ENCODE results near the gene SIVA1. TPM values are rescaled to one million over a fixed set of nuclear protein-coding genes. Genes with fewer than 3 reads are reported as not detected.

The SIVA1 gene
- total and polyA plus RNA-seq, 2 donors (not counting 1 experiment from before 2014, with no cell fraction given): 50.7 to 123 TPM

DNA sequence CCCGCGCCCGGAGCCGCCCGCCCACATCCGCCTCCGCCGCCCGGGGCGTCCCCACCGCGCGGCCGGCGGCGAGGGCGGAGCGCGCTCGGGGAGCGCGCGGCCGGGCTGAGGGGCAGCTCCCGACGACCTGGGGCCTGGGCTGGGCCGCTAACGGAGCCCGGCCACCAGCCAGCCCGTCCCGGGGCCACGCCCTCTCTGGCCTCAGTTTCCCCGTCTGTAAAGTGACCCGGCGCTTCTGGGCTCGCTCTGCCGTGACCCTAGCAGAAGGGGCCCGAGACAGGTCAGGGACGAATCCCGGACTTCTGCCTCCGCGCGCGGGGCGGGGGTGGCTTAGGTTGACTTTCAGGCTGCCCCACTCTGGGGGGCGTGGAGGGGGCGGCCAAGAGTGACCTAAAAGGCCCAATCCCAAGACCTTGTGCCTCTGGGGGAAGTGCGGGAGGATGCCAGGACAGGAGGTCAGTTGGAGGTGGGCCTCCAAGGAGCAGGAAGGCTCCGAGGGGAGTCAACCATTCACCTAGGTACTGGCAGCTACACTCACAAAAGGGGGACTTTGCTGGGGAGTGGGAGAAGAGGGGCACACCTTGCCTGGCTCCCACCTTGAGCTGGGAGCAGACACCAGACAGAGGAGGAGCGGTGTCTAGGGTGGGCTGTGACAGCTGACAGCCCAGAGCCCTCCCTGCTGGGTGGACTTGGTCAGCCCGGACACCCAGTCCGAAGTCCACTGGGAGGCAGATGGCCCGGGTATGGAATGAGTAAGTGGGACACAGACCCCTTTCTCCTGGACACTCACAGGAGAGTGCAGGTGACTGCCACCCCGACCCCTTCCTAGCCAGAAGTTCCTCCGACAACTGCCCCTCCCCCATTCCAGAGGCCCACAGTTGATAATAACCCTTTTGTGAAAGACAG lies 43.1 kb downstream of the SIVA1 start:
- peaks cover 40% of the 10 kb centered on the region for H4K20me1 ChIP-seq (ENCODE audit: control insufficient read depth, insufficient read depth, low read length, poor library complexity, severe bottlenecking)
- Mint-ChIP-seq H3K27ac (peak overlapping the region; percentile 86), H3K4me3 (peak overlapping the region; percentile 79), H3K4me1 (peaks cover 51% of the 10 kb centered on the region), H3K27me3 (no peaks in the 10 kb centered on the region), H3K9me3 (ENCODE audit: insufficient read depth) (no peaks in the 10 kb centered on the region)
- intact Hi-C loops (cut with micrococcal nuclease): loop anchor here (1.0 to 2.0 kb wide), 2 partner anchors 31 to 43 kb away; partner anchors contain the start of gene SIVA1
- H3K79me2 ChIP-seq (ENCODE audit: control insufficient read depth, insufficient read depth, low read length): peaks cover 40% of the 10 kb centered on the region
- H3K4me1 ChIP-seq (ENCODE audit: control insufficient read depth in 2 of 2, insufficient read depth in 2 of 2, low read length in 2 of 2): peaks cover 26 to 47% of the 10 kb centered on the region in 2 donors
- peaks cover 0 to 12% of the 10 kb centered on the region in 2 experiments for H3K36me3 ChIP-seq (replicated peaks in 1 of 2; ENCODE audit: control extremely low read depth in 1 of 2, control insufficient read depth in 1 of 2, extremely low read depth in 1 of 2, insufficient read depth in 2 of 2, low read length in 1 of 2)
- H3K9me3 ChIP-seq (ENCODE audit: control extremely low read depth in 1 of 3, control insufficient read depth in 2 of 3, insufficient read depth in 1 of 3, low read length in 2 of 3): no peaks in the 10 kb centered on the region
- H3K9ac ChIP-seq (ENCODE audit: low read length): peak overlapping the region; percentile 67
- TF ChIP-seq, protein P1, sequence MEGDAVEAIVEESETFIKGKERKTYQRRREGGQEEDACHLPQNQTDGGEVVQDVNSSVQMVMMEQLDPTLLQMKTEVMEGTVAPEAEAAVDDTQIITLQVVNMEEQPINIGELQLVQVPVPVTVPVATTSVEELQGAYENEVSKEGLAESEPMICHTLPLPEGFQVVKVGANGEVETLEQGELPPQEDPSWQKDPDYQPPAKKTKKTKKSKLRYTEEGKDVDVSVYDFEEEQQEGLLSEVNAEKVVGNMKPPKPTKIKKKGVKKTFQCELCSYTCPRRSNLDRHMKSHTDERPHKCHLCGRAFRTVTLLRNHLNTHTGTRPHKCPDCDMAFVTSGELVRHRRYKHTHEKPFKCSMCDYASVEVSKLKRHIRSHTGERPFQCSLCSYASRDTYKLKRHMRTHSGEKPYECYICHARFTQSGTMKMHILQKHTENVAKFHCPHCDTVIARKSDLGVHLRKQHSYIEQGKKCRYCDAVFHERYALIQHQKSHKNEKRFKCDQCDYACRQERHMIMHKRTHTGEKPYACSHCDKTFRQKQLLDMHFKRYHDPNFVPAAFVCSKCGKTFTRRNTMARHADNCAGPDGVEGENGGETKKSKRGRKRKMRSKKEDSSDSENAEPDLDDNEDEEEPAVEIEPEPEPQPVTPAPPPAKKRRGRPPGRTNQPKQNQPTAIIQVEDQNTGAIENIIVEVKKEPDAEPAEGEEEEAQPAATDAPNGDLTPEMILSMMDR (IDR thresholded peaks at IDR 0.05): no peak
- no peak for TF ChIP-seq EZH2 (IDR thresholded peaks at IDR 0.05; ENCODE audit: borderline replicate concordance, insufficient read depth, low read depth, low read length, poor library complexity, severe bottlenecking)
- POLR2A ChIA-PET: interaction anchor here (0.5 kb wide), 1 partner anchor 249 kb away, joined by 6 read pairs; no protein-coding TSS in a partner anchor
- H3K27ac ChIP-seq (ENCODE audit: low read length in 2 of 2): peak overlapping the region; percentile 76 to 81
- DNase-seq: peak; percentile 77
- H3K4me2 ChIP-seq (replicated peaks; ENCODE audit: low read depth, low read length, poor library complexity, severe bottlenecking): peak overlapping the region; percentile 95
- CTCF ChIA-PET: interaction anchor here (1.3 to 1.5 kb wide), 2 partner anchors 18 to 30 kb away, joined by 3 to 4 read pairs; no protein-coding TSS in a partner anchor
- peak; percentile 50 for ATAC-seq (ENCODE audit: low read depth)
- 5% methylated on average over 48 of the region's 55 CpGs for WGBS (ENCODE audit: insufficient coverage)
- H3K4me3 ChIP-seq (ENCODE audit: control extremely low read depth in 1 of 5, extremely low read depth in 1 of 5, insufficient read depth in 1 of 5, low read depth in 2 of 5, low read length in 4 of 5): peak overlapping the region in 4 of 5 experiments; percentile 45 to 59 (median 56)
- H2AFZ ChIP-seq (ENCODE audit: insufficient read depth, low read depth, low read length, poor library complexity, severe bottlenecking): peak overlapping the region; percentile 48
- no peaks in the 10 kb centered on the region for H3K27me3 ChIP-seq (replicated peaks in 1 of 4; ENCODE audit: control extremely low read depth in 1 of 4, control insufficient read depth in 3 of 4, insufficient read depth in 4 of 4, low read length in 3 of 4)
